NCI-H2029 treated with DMSO at 0.1 percent for 48 hours (cell line): ENCODE measurements around the gene RAB24.

Experiments used
- DNase-seq: peaks from one replicate; lab custom pipeline; 2025; lab: John Stamatoyannopoulos, UW

The RAB24 gene

DNA sequence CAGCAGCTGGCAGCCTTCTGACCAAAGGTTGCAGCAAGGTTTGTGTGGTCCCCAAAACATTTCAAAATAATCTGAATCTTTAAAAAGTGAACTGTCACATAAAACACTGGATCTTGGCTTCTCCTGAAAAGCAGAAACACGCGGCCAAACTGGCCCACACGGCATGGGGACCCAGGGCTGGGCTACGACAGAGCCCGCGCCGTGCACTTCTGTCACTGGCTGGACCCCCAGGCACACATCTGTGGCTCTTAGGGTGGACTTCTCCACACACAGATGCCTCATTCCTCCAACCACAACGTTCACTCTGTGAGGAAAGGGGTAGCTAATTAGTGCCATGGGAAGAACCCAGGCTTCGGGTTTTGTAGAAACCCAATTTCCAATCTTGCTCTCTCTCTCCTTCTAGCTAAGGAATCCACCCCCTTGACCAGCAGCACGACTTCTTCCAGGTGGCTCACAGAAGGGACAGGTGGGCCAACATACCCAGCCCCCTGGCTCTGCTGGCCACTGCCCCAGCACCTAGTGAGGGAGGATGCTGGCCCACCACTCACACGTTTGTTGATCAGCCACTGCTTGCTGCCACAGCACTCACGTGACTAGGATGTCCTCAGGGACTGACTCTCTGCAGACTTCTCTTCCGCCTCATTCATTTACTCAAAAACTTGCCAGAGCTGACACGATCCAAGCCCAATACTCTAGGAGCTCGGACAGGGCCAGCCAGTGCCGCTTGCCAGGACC is 30.1 kb upstream of the RAB24 start:
- DNase-seq, result no peak

DNA sequence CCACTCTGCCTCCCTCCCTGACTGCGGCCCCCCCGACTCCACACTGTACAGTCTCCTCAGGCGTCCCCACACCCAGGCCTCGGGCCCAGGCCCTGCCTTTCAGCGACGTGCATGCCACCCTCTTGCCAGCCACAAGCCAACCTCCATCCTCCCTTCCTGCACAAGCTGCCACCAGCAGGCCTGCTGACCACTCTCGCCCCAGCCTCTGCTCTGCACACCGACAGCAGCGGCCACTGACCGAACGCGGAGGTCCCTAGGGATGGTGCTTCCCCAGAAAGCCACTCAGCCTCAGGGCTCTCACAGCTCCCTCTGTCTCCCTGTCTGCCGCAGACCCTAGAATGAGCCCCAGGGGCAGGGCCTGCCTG is 29.4 kb upstream of the RAB24 start:
- DNase-seq, result no peak

DNA sequence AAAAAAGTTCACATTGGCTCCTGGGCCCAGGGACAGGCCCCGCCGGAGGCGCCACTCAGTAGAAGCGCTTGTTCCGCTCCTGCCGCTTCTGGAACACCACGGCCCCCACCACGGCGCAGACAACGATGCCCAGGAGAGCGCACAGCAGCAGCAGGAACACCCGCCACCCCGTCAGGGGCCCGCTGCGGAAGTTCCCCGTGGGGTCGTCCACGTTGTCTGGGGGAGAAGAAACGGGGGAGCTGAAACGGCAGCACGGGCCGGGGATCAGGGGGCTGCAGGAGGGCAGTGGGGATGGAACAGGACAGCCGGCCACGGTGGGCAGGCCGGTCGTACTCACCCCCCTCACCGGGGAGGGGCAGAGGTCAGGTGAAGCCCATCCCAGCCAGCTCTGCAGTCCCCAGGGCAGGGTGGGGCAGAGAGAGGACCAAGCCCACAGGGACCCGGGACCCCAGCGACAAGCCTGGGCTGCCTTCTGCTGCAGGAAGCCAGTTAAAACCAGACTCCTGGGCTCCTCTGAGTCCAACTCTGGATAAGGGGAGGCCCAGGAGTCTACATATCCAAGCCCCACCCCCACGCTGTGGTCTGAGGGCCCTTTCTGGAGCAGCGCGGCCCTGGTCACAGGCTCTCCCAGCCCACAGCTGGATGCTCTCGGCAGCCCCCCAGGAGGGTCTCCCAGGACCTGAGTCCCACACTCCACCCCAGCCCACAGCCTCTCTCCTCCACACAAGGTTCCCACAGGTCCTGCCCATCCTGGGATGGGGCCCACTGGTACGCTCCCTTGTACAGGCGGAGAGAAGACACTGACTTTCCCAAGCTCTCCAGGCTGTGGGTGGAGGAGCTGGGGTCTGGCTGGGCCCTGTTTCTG is 28.7 kb upstream of the RAB24 start:
- no peak for DNase-seq

DNA sequence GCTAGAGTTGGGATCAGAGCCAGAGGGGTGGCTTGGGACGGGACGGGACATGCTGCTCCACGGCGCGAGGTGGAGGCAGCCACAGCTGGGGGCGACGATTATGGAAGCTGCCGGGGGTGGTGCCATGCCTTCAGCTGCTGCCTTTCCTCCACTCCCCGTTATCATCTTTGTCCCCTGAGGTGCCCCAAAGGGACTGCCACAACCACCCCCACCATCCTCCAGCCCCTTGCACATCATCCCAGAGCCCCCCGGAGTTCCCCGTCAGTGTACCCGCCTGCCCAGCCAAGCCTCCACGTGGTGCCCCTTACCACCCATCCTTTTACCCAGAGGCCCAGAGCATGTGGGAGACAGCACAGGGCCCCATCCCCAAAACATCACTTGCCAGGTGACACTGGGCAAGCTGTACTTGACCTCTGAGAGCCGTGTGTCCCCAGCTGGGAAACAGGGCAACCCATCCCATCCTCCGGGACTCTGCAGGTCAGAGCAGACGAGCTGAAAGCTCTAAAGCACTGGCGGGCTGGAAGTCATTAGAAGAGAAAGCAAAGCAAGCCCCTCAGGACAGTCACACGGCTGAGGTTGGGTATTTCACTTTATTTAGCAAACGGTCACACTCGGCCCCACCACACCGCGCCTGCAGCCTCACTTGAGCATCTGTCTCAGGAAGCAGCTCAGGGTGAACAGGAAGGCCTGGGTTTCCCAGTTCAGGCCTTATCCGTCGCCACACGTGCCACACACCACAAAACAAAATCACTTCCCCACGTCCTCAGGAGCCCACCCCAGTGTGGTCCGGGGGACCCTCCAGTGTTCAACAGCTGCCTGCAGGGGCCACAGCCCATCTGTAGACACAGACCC is 27.7 kb upstream of the RAB24 start:
- DNase-seq, result no peak

DNA sequence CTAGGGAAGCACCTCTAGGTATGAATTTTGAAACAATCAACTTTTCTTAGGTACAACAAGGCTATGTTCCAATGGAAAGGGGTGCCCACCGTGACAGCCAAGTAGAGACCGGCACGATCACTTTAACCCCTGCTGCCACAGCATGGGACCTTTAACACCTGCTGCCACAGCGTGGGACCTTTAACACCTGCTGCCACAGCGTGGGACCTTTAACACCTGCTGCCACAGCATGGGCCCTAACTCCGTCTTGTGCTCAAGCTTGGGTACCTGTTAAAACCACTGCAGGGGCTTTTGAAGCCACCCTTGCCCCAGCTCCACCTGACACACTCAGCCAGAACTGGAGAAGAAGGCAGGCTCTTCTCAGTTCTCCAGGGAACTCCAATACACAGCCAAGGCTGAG is 26.4 kb upstream of the RAB24 start:
- no peak for DNase-seq

DNA sequence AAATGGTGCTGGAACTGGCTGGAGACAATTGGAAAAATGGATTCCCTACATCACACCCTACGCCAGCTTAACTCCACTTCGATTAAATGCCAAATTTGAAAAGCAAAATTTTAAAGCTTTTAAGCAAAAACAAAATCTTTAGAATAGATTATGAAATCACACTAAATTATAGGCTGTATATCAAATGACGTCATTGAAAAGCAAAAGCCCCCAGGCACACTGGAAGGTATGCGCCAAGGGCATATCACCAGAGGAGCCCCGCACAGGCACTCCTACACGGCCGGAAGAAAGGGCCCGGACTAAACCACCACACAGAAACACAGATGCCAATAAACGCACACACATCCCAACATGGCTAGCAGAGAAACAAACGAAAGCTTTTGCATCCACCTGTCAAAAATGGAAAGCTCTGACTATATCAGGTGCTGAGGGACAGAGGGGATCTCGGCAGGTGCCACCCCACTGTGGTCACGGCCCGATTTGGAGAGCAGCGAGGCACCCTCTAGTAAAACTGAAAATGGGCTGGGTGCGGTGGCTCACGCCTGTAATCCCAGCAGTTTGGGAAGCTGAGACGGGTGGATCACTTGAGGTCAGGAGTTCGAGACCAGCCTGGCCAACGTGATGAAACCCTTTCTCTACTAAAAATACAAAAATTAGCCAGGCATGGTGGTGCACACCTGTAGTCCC is 25.2 kb upstream of the RAB24 start:
- no peak for DNase-seq

DNA sequence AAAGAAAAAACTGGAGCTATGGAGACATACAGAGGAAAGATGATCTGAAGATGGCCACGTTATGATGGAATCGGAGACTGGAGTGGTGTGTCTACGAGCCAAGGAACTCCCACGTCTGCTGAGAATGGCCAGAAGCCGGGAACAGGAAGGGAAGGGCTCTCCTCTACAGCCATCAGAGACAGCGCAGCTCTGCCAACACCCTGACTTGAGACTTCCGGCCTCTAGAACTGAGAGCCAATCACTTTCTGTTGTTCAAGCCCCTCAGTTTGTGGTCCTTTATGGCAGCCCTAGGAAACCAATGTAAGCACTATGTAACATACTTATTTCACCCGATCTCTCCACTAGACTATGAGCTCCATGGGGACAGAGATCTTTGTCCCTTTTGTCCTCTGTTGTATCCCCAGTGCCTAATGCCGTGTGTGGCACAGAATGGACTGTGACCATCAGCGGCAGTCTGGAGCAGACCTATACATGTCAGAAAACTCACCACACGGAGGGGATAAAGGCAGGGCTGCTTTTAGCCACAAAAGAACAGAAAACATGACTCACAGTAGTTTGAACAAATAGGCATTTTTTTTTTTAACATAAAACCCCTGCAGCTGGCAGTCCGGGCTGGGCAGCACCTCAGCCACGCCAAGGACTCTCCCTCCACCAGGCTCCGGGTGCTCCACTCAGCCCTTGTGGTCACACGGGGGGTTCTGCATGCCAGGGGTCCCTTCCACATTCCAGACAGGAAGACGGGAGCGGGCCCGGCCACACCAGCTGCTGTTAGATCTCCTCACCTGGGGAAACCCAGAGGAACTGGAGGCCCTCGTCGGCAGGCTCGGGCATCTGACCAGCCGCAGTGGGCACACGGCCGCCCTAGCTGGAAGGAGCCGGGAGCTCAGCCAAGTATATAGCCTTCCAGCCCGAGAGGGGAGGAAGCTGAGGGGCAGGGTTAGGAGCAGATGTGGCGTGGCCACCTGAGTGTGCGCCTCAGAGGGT is 24.3 kb upstream of the RAB24 start:
- DNase-seq, result no peak

DNA sequence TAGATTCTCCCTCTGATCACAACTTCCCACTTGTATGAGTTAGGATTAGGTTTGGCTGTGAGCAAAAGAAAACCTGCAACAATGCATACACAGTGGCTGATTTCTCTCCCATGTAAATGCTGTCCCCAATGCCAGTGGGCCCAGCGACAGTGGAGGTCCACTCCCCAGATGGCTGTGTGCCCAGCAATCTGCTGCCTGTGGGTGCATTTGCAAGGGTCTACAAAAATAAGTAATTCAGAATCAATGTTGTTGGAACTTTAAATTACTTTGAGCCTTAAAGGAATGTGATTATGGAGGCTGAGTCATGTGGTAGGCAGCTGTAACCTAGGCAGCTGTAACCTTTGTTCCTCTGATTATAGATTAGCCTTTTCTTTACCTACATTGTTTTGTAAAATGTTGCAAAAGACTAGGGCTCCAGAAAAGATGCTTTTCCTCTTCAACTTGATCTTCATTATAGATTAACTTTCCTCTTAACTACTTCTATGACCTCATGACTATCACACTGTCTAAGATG is 22.4 kb upstream of the RAB24 start:
- DNase-seq, result no peak

DNA sequence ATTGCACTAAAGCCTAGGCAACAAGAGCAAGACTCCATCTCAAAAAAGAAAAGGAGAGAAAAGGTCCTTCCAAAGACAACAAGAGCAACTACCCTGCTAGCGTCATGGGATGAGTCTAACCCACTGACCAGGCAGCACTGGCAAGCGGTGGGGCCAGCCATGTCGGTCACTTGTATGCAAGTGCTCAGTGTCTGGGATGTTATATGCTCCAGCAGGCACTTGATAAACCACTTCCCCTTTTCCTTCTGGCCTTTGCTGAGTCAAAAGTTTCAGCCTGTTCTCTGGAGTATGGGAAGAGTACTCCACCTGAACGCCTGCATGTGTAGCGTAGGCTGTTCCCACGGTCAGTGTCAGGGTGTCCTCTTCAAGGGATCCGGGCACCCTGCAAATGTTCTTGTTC is 17.4 kb upstream of the RAB24 start:
- no peak for DNase-seq

DNA sequence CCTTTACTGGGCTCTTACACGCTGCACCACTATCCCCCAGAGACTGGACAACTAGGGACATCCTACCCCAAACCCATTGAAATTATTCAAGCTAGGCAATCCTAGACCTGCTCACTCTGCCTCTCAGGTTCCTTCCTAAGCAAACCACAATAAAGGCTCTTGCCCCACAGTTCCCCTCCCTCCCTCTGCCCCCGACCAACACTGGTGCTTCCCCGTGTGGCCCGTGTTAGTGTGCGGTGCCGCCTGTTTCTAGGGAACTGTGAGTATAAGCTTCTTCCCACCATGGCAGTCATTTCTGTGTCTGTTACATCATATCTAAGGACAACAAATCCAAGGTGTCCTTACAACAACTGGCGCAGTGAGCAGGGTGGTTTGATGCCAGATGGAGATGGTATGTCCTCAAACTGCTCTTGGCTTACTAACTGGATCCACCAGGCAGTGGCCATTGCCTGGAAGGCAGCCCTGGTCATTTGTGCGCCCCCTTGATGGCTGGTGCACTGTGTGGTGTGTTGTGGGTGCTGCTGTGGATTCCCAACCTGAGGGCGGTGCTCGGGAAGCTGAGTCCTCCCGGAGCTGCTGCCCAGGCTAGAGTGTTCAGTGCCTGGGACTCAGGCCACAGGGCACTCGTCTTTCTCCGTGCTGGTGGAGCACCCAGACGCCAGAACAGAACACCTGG is 16.5 kb upstream of the RAB24 start:
- no peak for DNase-seq

DNA sequence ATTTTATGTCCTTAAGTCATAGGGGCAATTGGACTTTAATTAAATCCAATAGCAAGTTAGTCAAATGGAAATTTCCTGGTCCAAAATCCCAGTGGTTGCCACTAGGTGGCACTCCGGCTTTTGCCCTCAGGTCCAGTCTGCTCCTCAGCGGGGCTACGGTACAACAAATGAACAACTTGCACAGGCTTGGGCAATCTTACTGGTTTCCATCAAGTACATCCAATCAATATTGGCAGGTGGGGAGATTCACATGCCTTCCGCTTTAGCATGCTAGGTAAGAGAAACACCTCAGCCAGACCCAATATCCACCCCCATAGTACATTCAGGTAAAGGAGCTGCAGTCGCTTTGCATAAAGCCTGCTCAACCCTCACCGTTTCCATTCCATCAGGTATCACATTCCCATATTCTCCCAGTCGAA is 14.4 kb upstream of the RAB24 start:
- peak; percentile 32 for DNase-seq

DNA sequence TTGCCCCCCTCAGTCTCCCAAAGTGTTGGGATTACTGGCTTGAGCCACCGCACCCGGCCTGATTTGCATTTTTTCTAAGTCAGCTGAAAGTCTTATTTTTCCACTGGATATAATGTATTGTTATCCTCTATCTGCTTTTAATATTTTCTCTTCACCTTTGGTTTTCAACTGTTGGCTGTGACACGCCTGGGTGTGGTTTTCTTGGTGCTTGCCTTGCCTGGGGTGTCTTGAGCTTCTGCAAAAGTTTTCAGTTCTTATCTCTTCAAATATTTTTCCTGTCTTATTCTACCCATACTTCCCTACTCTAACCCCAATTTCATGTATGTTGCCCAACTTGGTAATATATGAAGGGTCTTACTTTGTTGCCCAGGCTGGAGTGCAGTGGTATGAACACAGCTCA is 12.5 kb upstream of the RAB24 start:
- no peak for DNase-seq

DNA sequence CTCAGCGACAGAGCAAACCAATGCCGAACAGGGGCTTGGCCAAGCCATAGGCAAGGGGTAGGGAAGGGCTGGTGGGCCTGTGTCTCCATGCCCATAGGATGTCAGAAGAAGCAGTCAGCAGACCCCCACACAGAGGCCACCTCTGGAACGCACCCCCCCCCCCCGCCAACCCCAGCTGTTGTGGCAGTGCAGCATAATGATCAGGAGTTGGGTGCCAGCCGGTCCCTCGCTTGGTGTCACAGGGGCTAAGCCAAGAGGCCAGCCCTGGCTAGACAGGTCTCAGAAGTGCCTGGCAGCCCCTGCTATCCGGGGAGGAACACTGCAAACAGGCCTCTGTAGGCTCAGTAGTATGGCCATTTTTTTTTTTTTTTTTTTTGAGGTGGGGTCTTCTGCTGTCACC is 11.9 kb upstream of the RAB24 start:
- DNase-seq, result no peak

DNA sequence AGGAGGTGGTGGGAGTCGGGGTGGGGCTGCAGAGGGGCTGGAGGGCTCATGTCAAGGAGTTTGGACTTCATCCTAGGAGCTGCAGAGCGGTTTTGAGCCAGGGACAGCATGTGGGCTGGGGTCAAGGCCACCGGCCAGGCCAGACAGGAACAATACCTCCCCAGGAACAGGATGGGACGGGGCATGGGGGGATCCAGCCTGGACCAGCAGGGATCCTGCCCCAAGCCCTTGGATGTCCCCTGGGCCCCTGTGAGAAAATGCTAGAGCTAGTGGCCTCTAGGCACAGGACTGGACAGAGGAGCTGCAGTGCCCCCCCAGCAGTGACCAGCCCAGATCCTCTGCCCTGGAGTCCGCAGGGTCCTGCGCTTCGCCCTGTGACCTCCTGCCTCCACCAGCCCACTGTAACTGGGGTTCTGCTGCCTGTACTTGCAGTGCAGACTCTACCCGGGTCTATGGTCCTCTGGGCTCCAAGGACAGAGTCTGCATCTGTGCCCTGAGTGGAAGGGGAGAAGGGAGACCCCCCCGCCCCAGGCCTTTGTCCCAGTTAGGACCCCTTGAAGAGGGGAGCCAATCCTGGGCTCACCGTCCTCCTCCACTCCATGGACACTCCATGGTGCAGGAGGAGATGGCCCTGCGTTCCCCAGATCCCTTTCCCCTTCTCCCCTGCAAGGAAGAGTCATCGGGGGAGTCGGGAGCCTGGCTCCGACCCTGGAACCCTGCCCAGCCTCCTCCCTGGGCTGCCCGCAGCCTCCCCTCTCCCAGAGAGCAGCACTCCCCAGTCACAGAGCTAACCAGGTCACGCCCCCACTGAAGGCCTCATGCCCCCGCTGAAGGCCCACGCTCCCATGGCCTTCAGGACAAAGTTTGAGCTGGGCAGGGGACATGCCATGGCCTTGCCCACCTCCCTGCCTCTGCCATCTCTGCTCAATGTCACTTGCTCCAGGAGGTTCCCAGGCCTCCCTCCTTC is 11.1 kb upstream of the RAB24 start:
- no peak for DNase-seq

DNA sequence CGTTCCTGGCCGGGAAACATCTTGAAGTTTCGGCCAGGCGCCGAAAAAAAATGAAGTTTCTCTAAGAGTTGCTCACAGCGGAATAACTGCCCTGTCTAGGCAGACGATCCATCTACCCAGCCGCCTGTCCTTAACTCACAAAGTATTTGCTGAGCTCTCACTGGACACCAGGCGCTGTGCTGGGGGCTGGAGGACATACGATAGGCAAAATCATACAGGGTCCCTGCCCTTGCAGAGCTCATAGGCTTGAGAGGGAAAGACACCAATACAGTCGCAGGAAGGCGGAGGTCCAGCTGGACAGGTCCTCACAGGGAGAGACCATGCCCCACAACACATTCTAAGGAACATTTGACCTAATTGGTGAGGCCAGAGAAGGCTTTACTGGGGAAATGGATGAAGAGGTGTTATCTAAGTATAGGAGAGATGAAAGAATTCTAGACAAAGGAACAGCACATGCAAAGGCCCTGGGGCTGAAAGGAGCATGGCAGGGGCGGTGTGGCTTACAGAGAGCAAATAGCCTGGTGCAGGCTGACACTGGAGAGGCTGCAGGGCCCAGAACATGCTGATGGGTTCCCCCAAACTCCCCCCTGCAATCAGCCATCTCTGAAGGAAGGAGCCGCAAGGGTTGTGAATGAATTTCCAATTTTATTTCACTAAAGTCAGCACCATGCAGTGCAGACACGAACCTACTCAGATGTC is 10.2 kb upstream of the RAB24 start:
- DNase-seq, result no peak

DNA sequence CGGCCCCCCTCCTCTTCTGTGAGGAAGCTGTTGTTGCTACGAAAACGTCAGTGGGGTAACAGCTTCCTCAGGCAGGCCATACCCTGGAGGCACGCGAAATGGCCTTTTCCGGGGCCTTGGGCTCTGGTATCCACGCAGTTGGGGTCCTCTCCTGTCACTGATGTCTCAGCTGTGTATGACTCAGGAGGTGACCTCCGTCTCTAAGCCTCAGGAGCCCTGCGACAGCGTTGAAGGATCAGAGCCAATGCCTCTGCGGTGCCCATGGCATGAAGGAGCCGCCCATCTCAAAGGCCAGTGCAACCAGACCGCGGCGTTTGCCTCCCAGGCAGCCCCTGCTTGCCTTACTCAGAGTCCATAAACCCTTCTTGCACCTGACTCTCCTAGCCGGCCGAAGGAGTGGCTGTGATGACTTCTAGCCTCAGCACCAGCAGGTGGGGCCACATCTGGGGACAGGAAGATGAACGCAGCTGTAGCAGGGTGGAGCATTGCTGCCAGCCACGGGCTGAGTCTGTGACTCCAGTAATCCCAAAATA is 9.2 kb upstream of the RAB24 start:
- DNase-seq, result no peak

DNA sequence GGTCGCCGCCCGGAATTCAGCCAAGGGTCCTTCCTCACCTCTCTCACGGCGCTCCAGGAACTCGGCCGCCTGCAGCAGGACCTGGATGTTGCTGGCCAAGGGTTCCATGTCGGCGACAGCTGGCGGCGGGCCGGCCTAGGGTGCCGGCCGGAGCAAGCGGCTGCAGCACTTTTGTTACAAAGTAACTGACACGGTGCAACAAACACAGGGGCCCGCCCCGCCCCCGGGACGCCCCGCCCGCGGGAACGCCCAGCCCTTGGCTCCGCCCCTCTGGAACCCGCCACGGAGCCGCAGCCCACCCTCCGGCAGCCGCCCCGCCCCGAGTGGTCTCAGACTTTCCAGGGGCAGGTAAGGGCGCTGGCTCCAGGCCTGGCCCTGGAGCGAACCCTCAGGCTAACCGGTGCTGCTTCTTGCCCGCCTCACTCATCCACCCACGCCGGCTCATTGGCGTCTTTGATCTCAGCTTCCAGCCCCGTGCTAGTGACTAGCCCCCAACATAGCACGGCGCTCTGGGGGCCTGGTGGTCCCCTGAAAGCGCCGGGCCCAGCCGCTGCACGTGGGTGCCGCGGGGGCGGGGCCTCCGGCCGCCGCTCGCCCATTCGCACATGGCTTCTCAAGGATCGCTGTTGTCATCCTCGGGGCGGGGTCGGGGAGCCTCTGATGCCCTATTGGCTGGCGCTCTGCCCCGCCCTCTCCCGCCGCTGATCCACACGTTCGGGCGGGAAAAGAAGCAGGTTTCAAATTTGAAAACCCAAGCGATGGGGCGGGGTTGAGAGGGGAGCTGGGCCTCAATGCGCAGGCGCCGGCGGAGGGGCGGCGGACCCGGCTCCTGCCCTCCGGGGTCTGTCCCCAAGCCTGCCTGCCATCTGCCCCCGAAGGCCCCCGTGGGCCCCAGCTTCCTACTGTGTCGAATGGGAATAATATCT is 8.5 kb upstream of the RAB24 start, which contains the start of gene MXD3:
Gene MXD3, minus strand, starts transcription at position 176 of the 926 bp plus-strand sequence. Its CDS starts 68 bp downstream, at position 108.
- peak; percentile 92 for DNase-seq
